A549 treated with AZD2906 at 1 μM for 4 hours (cell line): Measurements from ENCODE around the gene SNRPD2. TPM values are rescaled to one million over a fixed set of nuclear protein-coding genes. Genes with fewer than 3 reads are reported as not detected.

Experiments used
- total RNA-seq: library from RNA; stranded (reverse); fragments of 200-300 nt; extraction: Qiagen RNA extraction; gene quantifications from 5 replicates; pipeline ENCODE4 v1.2.3, GENCODE V29; 2022

Gene SNRPD2
- total RNA-seq, result 761 to 882 TPM (median 789 TPM) in 5 replicates

GRCh38 chr19:45691516-45692186, at the start of gene SNRPD2:
SNRPD2 (minus strand) TSS chr19:45691953; CDS start chr19:45691888, 65 bp downstream.

DNA sequence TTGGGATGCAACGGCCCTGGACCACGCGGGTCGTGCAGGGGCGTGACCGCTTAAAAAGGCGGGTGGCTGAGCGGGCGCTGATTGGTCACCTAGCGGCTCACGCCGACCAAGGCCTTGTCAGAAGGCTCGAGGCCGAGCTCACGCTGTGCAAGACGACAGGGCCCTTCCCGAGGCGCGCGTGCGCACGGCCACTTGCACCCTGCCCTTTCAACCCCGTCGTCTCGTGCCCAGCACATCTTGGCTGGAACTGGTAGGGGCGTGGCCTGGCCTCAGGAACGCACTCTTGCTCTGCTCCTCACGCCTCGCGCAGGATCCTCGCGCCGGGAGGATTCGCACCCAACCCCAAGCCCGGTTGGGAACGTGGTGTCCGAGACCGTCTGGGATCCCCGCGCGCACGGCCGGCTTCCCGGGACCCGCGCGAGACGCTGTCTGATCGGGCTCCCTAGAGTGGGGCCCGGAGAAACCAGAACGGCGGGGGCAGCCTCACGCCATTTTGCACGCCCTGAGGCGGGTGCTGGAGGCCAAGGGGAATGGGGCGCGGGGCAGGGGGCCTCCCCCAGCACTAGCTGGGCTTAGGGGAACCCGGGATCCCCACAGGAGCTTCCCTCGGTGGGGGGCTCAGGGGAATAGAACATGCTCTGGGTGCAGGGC, 41.5 kb upstream of the SNRPD2 start, which contains the start of gene MEIOSIN:
Gene MEIOSIN (plus strand): TSS at position 280 of the 651 bp plus-strand sequence. CDS start 1,938 bp downstream, outside the sequence.

DNA sequence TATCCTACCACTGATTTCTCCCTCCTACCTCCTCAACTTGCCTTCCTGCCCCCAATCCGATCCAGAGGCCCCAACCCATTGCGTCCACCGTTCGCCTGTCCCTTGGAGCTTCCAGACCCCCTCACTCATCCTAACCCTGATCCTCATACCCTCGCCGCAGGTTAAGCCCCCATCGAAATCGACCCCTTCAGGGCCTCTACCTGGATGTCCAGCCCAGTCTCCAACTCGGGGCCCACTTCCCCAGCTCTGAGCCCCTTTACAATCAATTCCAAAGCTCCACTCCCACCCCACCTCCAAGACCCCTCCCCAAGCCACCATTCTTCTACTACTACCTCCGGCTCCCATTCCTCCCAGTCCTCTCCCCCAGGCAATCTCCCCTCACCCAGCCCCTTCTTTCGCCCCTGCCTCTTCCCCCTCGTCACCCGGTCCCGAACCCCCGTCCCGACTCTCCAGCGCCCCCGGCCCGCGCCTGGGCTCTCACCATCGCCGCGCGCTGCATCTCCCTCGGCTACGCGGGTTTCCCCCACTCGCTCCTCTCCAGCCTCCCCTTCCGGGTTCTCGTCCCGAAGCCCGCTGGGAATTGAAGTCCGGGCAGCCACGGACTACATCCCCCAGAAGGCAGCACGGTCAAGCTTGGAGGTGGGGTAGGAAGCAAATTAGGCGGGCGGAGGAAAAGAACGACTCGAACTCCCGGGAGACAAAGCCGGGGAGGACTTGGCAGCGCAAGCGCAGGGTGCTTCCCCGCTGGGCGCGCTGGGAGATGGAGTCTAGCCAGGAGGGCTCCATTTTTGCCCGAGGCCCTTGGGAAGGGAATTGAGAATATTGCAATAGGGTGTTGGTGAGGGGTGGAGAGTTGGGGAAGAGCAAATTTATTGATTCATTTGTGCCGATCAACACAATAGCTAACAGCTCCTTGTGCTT, 38.9 kb upstream of the SNRPD2 start, which contains the start of gene FBXO46:
Gene FBXO46 (minus strand): TSS at position 529 of the 921 bp plus-strand sequence. CDS start 17,401 bp downstream, outside the sequence.

GRCh38 chr19:45692187-45693105, 693 bp upstream of the SNRPD2 start, which contains the start of gene QPCTL:
QPCTL (plus strand) TSS chr19:45692666; CDS start chr19:45692704, 38 bp downstream.

DNA sequence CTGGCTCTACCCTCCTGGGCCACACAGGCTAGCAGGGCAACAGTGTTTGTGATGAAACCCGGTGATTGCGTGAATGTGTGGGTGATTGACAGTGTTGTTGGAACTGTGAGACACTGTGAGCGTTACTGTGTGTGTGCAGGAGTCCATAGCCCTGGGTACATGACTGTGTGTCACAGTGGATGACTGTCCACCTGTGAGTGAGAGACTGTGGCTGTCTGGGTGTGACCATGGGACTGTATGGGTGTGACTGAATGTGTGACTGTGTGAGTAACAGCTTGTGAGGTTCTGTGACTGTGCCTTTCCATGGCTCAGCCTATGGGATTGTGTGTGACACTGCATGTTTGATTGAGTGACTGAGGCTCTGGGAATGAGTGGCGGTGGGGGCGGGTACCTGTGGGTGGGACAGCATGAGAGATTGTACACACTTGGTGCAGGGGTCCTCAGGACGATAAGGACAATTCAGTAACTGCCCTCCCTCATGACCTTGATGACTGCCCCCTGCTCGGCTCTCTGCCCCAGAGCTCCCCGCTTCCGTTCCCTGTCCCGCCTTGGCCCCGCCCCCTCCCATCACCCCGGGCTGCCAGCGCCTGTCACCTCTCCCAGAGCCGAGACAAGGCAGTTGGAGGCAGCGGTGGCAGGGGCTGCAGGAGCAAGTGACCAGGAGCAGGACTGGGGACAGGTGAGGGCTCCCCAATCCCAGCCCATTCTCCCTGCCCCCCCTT, 24.0 kb downstream of the SNRPD2 start, which contains the start of gene GIPR:
Gene GIPR (plus strand): TSS at position 602 of the 722 bp plus-strand sequence. CDS start 1,300 bp downstream, outside the sequence.

DNA sequence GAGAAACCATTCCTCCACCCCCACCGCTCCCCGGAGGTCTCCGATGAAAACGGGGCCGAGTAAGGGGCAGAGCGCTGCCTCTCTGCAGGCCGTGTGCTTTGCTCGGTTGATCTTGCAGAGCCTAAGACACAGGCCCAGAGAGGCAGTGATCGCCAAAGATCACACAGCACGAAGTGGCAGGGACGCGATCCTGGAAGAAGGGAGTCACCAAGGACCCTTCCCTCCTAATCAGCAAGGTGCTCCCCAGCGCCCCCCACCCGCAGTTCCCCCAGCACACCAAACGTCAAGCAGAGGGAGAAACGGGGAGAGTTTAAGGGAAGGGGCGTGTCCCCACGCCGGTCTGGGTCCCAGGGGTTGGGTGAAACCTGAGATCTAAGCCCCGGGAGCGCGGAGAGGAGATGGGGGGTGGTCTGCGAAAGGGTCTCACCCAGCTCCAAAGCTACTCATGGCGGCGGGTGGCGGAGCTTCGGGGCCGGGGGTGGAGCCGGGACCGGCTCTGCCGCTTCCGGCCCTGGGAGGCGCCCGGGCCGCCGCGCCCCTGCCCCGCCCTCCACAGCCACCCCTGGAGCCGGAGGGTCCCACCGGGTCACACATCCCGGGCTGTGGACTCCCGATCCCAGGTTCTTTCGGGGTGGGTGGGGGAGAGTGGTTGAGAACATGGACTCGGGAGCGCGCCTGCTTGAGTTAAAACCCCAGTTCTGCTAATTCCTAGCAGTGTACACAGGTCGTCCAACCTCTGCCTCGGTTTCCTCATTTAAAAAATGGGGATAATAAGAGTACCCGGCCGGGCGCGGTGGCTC, 52.6 kb downstream of the SNRPD2 start, which contains the start of gene EML2:
Gene EML2 (minus strand): TSS at position 468 of the 800 bp plus-strand sequence. CDS start 21 bp downstream, at position 447.

Other genes starting within 250 kb of the SNRPD2 start
- gene FOSB, start 224.0 kb downstream of the SNRPD2 start, total RNA-seq, result 8.7 to 13.2 TPM (median 10.6 TPM) in 5 replicates
- 11.7 to 14.4 TPM (median 12.6 TPM) in 5 replicates for gene RTN2, start 194.9 kb downstream of the SNRPD2 start, total RNA-seq
- gene PPM1N, start 193.5 kb downstream of the SNRPD2 start, total RNA-seq, result 6.2 to 9.9 TPM (median 6.9 TPM) in 5 replicates
- 212 to 260 TPM (median 239 TPM) in 5 replicates for gene VASP, start 184.5 kb downstream of the SNRPD2 start, total RNA-seq
- 12.5 to 18.5 TPM (median 16.9 TPM) in 5 replicates for gene OPA3, start 107.2 kb downstream of the SNRPD2 start, total RNA-seq
- 0.15 to 0.66 TPM (median 0.22 TPM) in 5 replicates for gene GPR4, start 89.7 kb downstream of the SNRPD2 start, total RNA-seq
- gene EML2, start 52.6 kb downstream of the SNRPD2 start, total RNA-seq, result 19.3 to 27.2 TPM (median 23.1 TPM) in 5 replicates
- 2.0 to 3.3 TPM (median 2.9 TPM) in 5 replicates for gene GIPR, start 23.7 kb downstream of the SNRPD2 start, total RNA-seq
- gene QPCTL, start 713 bp upstream of the SNRPD2 start, total RNA-seq, result 6.6 to 9.5 TPM (median 8.7 TPM) in 5 replicates
- gene FBXO46, start 38.9 kb upstream of the SNRPD2 start, total RNA-seq, result 7.8 to 11.1 TPM (median 9.7 TPM) in 5 replicates
- gene MEIOSIN, start 41.5 kb upstream of the SNRPD2 start, total RNA-seq, result 0.03 to 0.06 TPM (median 0.05 TPM) in 5 replicates
- gene SIX5, start 77.3 kb upstream of the SNRPD2 start, total RNA-seq, result 16.8 to 31.3 TPM (median 28.9 TPM) in 5 replicates
- 29.1 to 45.4 TPM (median 40.2 TPM) in 5 replicates for gene DMPK, start 90.5 kb upstream of the SNRPD2 start, total RNA-seq
- 22.5 to 34.8 TPM (median 30.3 TPM) in 5 replicates for gene DMWD, start 100.9 kb upstream of the SNRPD2 start, total RNA-seq
- not detected in 5 replicates for gene RSPH6A, start 123.4 kb upstream of the SNRPD2 start, total RNA-seq
- 58.9 to 77.3 TPM (median 71.3 TPM) in 5 replicates for gene SYMPK, start 171.2 kb upstream of the SNRPD2 start, total RNA-seq
- 0.58 to 1.1 TPM (median 0.89 TPM) in 5 replicates for gene FOXA3, start 172.4 kb upstream of the SNRPD2 start, total RNA-seq
- gene IRF2BP1, start 194.2 kb upstream of the SNRPD2 start, total RNA-seq, result 22.7 to 37.9 TPM (median 36.1 TPM) in 5 replicates
- gene MYPOP, start 210.7 kb upstream of the SNRPD2 start, total RNA-seq, result 6.4 to 10.3 TPM (median 10.1 TPM) in 5 replicates
- not detected in 5 replicates for gene NANOS2, start 222.8 kb upstream of the SNRPD2 start, total RNA-seq